Omental fat pad (tissue), 4 donors: ENCODE results near the gene SOBP. TPM values are rescaled to one million over a fixed set of nuclear protein-coding genes. Genes with fewer than 3 reads are reported as not detected.

Experiments
- ATAC-seq: fragments of 150-250 bp; one replicate; pipeline ENCODE4 v1.9.1; 2016; ENCODE audit warnings: mild to moderate bottlenecking, moderate library complexity; ENCODE audit not compliant: low FRiP score
- DNase-seq: peaks from one replicate; pipeline ENCODE4 v3.0.0-alpha.2; 2019; ENCODE audit warnings: low spot score
- total RNA-seq, 4 donors: library from RNA; depleted of rRNA; stranded (reverse); fragments of >200 nt; gene quantifications; one replicate each; pipeline ENCODE4 v1.1.0, GENCODE V29; 2016
- TF ChIP-seq, protein P1 (sequence below), 3 donors: fragments of 450-650 bp; IDR thresholded peaks; one replicate each; pipeline ENCODE4 v1.5.1; 2016 to 2017; ENCODE audit warnings: antibody characterized with exemption in 3 of 3, mild to moderate bottlenecking in 3 of 3, moderate library complexity in 2 of 3

The SOBP gene
- total RNA-seq, 4 donors from 2014 or later: 1.9 to 9.6 (median 4.0) TPM

DNA sequence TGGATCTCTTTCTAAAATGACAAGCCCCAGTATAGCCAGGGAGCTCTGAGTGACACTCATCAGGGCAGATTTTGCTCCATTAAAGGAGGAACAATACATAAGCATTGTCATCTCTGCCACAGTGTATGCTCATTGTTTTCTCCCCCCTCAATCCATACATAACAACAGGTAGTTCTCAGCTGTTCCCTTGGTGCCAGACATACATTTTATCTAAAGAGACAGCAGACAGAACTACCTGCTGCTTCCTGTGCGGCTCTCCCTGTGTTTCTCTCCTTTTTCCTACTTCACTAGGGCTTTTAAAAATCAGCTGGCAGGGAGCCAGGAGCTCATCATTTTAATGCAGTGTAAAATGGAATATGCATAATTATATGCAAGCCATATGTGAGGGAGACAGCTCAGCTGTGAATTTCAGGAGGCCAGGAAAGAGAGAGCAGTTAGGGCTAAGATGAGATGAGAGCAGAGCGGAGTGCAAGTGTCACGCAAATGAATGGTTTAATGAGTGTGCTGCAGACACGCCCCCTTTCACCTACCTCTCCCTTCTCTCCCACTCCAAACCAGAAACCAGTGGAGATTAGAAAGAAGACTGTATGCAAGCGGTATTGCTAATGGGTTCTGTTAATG is 96.0 kb downstream of the SOBP start:
- no peak for DNase-seq
- TF ChIP-seq, protein P1, sequence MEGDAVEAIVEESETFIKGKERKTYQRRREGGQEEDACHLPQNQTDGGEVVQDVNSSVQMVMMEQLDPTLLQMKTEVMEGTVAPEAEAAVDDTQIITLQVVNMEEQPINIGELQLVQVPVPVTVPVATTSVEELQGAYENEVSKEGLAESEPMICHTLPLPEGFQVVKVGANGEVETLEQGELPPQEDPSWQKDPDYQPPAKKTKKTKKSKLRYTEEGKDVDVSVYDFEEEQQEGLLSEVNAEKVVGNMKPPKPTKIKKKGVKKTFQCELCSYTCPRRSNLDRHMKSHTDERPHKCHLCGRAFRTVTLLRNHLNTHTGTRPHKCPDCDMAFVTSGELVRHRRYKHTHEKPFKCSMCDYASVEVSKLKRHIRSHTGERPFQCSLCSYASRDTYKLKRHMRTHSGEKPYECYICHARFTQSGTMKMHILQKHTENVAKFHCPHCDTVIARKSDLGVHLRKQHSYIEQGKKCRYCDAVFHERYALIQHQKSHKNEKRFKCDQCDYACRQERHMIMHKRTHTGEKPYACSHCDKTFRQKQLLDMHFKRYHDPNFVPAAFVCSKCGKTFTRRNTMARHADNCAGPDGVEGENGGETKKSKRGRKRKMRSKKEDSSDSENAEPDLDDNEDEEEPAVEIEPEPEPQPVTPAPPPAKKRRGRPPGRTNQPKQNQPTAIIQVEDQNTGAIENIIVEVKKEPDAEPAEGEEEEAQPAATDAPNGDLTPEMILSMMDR (IDR thresholded peaks at IDR 0.05): no peak
- ATAC-seq: no peak

- ATAC-seq (no peak), DNase-seq (no peak)
- TF ChIP-seq, protein P1 (IDR thresholded peaks at IDR 0.05): no peak
These were observed 97.5 kb downstream of the SOBP start for GRCh38 chr6:107587451-107587850.

DNA sequence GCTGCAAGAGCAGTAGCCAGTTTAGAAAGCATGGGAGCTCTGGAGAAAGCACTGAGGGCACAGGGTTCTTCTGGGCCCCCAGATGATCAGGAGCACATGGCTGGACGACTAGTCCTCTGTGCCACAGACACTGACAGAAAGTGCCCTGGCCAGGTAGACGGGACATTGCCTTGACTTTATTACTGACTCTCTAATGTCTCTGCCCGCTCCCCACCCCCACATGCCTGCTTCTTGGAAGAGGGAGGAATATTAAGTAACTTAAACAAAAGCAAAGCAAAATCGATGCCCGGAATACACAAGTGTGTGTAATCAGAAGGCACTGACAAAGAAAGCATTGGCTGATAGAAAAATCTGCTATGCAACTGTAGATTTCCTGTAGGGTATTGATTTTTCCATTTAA is 99.3 kb downstream of the SOBP start:
- TF ChIP-seq, protein P1 (IDR thresholded peaks at IDR 0.05): no peak
- ATAC-seq (no peak), DNase-seq (no peak)

- TF ChIP-seq, protein P1 (IDR thresholded peaks at IDR 0.05): no peak
- no peak for ATAC-seq
- no peak for DNase-seq
These were observed 100.0 kb downstream of the SOBP start for GRCh38 chr6:107589934-107590333.

GRCh38 chr6:107590378-107590777 is 100.5 kb downstream of the SOBP start:
- no peak for ATAC-seq
- DNase-seq: no peak
- TF ChIP-seq, protein P1 (IDR thresholded peaks at IDR 0.05): no peak

GRCh38 chr6:107591346-107591745 is 101.4 kb downstream of the SOBP start:
- TF ChIP-seq, protein P1 (IDR thresholded peaks at IDR 0.05): no peak
- no peak for ATAC-seq

DNA sequence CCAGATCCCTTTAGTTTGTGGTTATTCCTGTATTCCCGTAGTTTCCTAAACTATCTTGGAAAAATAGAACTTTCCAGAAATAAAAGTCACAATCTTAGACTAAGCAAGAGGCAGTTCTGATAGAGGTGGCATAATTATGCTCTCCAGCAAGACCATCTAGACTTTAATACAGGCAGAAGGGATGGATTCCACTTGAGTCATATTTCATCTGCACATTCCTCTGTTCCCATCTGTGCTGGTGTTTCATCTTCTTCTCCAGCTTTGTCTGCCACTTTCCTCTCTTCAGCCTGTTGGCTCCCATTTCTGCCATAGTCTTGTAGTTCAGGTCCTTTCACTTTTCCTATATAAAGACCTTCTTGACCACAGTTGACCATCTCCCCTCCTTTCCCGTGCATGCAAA is 102.9 kb downstream of the SOBP start:
- TF ChIP-seq, protein P1 (IDR thresholded peaks at IDR 0.05): no peak
- no peak for ATAC-seq
- no peak for DNase-seq

More at GRCh38 chr6:107591346-107591745, 101.4 kb downstream of the SOBP start:
- no peak for DNase-seq
